ENCODE data around the gene CREB1.

DNA sequence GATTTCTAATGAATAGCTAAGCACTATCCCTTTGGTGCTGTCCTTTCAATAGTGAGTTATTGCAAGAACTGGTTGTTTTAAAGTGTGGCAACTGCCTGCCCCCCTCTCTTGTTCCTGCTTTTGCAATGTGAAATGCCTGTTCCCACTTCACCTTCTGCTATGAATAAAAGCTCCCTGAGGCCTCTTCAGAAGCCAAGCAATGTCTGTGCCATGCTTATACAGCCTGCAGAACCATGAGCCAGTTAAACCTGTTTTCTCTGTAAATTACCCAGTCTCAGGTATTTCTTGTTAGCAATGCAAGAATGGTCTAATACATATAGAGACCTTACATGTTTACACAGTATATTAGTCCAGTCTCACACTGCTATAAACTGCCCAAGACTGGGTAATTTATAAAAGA is 110.4 kb downstream of the CREB1 start:
- no peak for TF ChIP-seq POLR2A (IDR thresholded peaks at IDR 0.05; ENCODE audit: low read depth, low read length)
- no peak for TF ChIP-seq TAF1 (IDR thresholded peaks at IDR 0.05; ENCODE audit: borderline replicate concordance, low read depth, low read length)
- TF ChIP-seq POLR2AphosphoS5 (IDR thresholded peaks at IDR 0.05; ENCODE audit: low read depth, low read length), result no peak
